WERI-Rb-1 (cell line): Measurements from ENCODE around the gene AP5Z1.
A peak's percentile ranks its signal among the peaks of the same experiment; 100 is the strongest.

Experiments
- DNase-seq: peaks from one replicate; pipeline ENCODE4 v3.0.0-alpha.2; 2020
- H3K27ac ChIP-seq: fragments of 250-450 bp; sonication (Bioruptor Pico); 2 replicates; pipeline ENCODE4 v1.5.1; 2020; ENCODE audit warnings: mild to moderate bottlenecking, moderate library complexity
- H3K27me3 ChIP-seq: fragments of 250-450 bp; sonication (Bioruptor Pico); 2 replicates; pipeline ENCODE4 v1.5.1; 2021; ENCODE audit warnings: mild to moderate bottlenecking, low read depth, moderate library complexity; ENCODE audit not compliant: insufficient read depth, severe bottlenecking
- H3K36me3 ChIP-seq: fragments of 250-450 bp; sonication (Bioruptor Pico); 2 replicates; pipeline ENCODE4 v1.5.1; 2020; ENCODE audit warnings: mild to moderate bottlenecking, moderate library complexity
- H3K4me3 ChIP-seq: 2 replicates; pipeline ENCODE4 v1.5.1; 2011; ENCODE audit warnings: low read depth, mild to moderate bottlenecking, control low read depth, low read length
- H3K9me3 ChIP-seq: fragments of 250-450 bp; sonication (Bioruptor Pico); 2 replicates; pipeline ENCODE4 v1.5.1; 2021; ENCODE audit warnings: mild to moderate bottlenecking, moderate library complexity; ENCODE audit not compliant: severe bottlenecking
- CTCF ChIP-seq: IDR thresholded peaks from 2 replicates; pipeline ENCODE4 v1.5.1; 2011; ENCODE audit warnings: low read depth, mild to moderate bottlenecking, control low read depth, inconsistent platforms, low read length

Gene AP5Z1

GRCh38 chr7:4825081-4825480 lies 49.7 kb downstream of the AP5Z1 start:
- no peaks in the 10 kb centered on the region for H3K27me3 ChIP-seq
- peaks cover 8% of the 10 kb centered on the region for H3K36me3 ChIP-seq
- no peak for DNase-seq
- H3K9me3 ChIP-seq, result no peaks in the 10 kb centered on the region
- TF ChIP-seq CTCF, result no peak
- no peak overlapping the region for H3K4me3 ChIP-seq
- H3K27ac ChIP-seq, result no peak overlapping the region

DNA sequence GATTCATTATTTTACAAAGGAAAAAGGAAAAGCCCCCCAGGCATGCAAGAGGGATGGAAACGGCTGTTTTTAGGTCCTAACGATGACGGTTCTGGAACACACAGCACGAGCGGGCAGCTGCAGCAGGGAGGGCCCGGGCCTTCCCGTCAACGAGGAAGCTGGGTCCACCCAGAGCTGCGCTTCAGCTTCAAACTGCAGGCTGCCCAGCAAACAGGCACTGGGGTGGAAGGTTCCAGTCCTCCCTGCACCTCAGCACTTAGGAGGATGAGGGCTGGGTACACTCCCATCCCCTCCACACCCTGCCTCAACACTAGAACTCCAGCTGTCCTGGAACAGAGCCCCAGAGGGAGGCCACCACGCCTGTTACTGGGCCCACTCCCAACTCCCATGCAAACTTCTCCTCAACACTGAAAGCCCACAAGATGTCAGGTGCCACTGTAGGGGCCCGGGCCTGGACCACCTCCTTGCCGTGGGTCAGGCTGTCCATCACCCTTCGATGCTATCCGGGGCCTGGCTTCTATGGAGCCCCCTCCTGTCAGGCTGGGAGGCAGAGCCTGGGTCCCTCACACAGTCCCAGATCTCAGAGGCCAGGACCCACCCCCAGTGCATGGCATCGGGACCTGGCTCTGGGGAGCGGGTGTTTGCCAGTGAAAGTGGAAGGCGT lies 53.4 kb downstream of the AP5Z1 start:
- DNase-seq, result no peak
- peaks cover 16% of the 10 kb centered on the region for H3K36me3 ChIP-seq
- no peaks in the 10 kb centered on the region for H3K27me3 ChIP-seq
- no peaks in the 10 kb centered on the region for H3K9me3 ChIP-seq
- no peak for TF ChIP-seq CTCF
- no peak overlapping the region for H3K4me3 ChIP-seq
- no peak overlapping the region for H3K27ac ChIP-seq

DNA sequence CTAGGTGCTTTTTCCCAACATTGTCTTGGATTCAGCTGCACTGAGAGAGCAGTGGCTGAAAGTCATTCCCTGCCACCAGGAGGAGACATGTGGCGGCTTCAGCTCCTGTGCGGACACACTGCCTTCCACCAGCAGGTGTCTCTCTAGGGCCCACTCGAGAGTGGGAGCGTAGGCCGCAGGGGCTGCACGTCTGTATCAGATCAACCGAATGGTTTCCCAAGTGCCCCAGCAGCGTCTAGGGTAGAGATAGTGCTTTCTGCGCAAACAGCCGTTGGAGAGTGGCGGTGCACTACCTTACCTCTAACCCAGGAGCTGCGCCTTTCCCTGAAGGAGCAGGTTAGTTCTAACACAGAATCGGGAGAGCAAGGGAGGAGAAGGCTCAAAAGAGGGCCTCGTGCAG lies 54.8 kb downstream of the AP5Z1 start:
- no peak overlapping the region for H3K4me3 ChIP-seq
- peak; percentile 93 for DNase-seq
- peak; percentile 99 for TF ChIP-seq CTCF
- H3K27ac ChIP-seq, result peak overlapping the region; percentile 56
- peaks cover 26% of the 10 kb centered on the region for H3K36me3 ChIP-seq
- H3K9me3 ChIP-seq, result no peaks in the 10 kb centered on the region
- H3K27me3 ChIP-seq, result no peaks in the 10 kb centered on the region

DNA sequence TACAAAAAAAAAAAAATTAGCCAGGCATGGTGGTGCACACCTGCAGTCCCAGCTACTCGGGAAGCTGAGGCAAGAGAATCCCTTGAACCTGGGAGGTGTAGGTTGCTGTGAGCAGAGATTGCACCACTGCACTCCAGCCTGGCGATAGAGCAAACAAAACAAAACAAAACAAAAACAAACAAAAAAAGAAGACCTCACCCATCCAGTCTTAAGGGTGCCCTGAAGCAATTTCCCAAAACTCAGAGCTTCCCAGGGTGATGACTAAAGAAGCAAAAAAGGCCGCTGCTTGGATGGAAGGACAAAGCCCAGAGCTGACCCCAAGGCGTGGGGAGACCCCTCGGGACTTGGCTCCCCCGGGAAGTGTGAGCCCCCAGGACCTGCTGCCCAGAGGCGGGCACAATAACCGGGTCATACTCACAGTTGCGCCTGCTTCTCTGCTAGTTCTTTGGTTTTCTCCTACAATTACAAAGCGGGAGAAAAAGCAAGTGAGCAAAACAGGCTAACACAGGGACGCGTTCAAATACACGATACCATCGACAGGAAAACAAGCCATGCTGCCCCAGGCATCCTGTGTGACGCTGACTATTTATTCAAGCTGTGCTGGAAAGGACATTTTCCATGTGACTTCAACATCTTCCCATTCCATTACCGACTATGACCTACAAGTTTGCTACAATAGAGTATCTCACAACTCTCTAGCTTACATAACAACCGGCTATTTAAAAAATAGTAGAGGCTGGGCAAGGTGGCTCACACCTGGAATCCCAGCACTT lies 56.5 kb downstream of the AP5Z1 start:
- Histone ChIP-seq H3K36me3 (peaks cover 35% of the 10 kb centered on the region), H3K27me3 (no peaks in the 10 kb centered on the region), H3K9me3 (no peaks in the 10 kb centered on the region), H3K27ac (no peak overlapping the region), H3K4me3 (no peak overlapping the region)
- DNase-seq, result no peak
- no peak for TF ChIP-seq CTCF

DNA sequence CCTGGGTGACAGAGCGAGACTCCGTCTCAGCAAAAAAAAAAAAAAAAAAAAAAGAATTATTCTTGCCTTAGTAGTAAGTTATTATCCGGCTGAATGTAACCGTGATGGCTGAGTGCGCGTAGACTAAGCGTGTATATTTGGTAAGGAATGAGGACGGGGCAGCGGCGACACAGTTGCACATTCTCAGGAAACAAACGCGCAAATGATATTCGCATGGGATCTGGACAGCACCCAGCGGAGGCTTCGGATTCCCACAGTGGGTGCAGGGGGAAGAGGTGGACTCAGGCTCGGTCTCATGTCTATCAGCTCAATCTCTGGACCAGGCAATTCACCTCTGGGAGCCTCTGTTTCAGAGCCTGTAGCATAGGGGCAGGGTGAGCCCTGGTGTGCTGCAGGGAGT lies 57.3 kb downstream of the AP5Z1 start:
- no peak for DNase-seq
- TF ChIP-seq CTCF, result no peak
- no peak overlapping the region for H3K27ac ChIP-seq

More for the DNA sequence above, 57.3 kb downstream of the AP5Z1 start:
- H3K36me3 ChIP-seq, result peaks cover 35% of the 10 kb centered on the region
- no peak overlapping the region for H3K4me3 ChIP-seq
- no peaks in the 10 kb centered on the region for H3K9me3 ChIP-seq
- H3K27me3 ChIP-seq, result no peaks in the 10 kb centered on the region
